Colon (tissue), 2 donors: ENCODE results near the gene INTS3.
"Not testable (repeated sequence)": the region's sequence is repeated elsewhere in the genome, so short reads cannot be mapped to it uniquely, and the experiment has no call there.

Experiments
- FAIRE-seq: peaks from 2 replicates; lab custom pipeline; 2012; peaks lifted over from hg19 to GRCh38; lab: Jason Lieb, UNC
- donor health status: control.
- donor health status: control.

INTS3 gene

DNA sequence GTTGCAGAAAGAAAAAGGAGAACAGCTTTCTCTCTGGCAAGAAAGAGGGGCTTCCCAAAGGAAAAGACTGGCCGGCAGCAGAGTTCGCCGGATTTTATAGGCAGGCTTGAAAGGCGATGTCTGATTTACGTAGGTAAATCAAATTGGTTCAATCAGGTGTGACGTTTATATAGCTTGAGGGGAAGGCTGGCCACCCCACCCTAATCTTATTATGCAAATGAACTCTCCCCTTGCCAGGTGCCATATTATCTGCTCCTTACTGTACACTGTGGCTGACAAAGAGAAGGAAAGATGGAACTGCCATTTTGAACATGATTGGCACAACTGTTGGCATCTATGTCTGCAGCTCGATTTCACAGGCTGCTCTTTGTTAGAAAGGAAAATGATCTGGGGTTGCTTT, 16.8 kb upstream of the INTS3 start:
- no peak for FAIRE-seq

DNA sequence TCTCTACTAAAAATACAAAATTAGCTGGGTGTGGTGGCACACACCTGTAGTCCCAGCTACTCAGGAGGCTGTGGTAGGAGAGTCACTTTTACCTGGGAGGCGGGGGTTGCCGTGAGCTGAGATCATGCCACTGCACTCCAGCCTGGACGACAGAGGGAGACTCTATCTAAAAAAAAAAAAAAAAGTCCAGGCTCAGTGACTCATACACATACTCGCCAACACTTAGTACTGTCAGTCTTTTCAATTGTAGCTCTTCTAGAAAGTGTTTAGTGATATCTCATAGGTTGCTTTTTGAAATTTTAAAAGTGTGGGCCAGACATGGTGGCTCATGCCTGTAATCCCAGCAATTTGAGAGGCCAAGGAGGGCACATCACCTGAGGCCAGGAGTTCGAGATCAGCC, 11.6 kb upstream of the INTS3 start:
- not testable (repeated sequence) for FAIRE-seq

DNA sequence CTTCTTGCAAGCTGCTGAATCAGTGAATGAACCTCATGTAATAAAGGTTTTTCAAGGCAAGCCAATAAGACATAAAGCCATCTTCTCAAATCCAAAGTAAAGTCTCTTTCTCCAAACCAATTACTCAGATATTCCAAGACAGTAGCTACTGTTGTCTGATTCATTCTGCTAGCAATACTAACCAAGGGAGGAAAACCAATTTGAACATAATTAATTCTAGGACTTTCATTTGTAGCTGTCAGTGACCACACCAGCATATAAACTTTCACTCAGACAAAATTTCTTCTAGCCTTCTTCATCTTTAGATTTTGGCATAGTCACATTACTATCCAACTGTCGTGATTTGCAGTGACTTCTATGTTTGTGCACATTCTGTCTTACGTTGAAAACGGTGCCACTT, 10.5 kb upstream of the INTS3 start:
- FAIRE-seq, result no peak

DNA sequence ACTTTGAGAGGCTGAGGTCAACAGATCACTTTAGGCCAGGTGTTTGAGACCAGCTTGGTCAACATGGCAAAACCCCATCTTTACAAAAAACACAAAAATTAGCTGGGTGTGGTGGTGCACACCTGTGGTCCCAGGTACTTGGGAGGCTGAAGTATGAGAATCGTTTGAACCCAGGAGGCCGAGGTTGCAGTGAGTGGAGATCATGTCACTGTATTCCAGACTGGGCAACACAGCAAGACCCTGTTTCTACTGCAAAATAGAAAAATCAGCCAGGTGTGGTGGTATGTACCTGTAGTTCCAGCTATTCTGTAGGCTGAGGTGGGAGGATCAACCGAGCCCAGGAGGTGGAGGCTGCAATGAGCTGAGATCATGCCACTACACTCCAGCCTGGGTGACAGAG, 4.2 kb upstream of the INTS3 start:
- no peak for FAIRE-seq

DNA sequence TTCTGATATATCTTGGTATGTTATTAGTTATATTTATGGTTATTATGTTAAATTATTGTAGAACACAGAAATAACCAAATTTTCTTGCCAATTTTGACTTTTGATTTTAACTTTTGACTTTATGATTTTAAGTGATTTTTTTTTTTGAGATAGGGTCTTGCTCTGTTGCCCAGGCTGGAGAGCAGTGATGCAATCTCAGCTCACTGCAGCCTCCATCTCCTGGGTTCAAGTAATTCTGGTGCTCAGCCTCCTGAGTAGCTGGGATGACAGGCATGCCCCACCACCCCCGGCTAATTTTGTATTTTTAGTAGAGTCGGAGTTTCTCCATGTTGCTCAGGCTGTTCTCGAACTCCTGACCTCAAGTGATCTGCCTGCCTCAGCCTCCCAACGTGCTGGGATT, 3.2 kb upstream of the INTS3 start:
- FAIRE-seq, result not testable (repeated sequence)

DNA sequence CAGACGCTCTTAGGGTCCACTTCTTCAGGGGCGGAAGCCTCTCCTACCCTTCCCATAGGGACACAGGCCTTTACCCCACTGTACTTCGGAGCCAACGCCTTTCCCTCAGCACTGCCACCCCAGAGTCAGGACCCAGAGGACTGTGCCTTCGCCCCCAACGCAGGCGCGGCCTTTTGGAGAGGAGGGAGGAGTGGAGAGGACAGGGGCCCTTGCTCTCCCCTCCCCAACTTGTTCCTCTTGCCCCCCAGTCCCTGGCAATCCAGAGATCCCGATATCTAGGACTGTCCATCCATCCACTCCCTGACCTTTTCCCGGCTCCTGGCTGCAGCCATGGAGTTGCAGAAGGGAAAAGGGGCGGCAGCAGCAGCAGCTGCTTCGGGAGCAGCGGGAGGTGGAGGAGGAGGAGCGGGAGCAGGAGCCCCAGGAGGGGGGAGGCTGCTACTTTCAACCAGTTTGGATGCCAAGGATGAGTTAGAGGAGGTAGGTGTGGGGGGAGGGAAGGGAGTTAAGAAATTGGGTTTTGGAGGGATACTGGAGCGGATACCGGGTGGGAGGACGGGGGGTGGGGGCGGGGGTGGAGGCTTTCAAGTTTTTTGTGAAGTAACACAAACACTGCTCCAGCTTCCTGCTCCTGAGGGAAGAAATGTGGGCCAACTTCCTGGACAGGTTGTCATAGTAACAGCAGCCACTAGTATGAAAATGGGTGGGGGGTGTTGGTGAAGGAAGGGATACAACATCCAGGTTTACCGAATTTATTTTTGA, 636 bp downstream of the INTS3 start:
- FAIRE-seq, result no peak

DNA sequence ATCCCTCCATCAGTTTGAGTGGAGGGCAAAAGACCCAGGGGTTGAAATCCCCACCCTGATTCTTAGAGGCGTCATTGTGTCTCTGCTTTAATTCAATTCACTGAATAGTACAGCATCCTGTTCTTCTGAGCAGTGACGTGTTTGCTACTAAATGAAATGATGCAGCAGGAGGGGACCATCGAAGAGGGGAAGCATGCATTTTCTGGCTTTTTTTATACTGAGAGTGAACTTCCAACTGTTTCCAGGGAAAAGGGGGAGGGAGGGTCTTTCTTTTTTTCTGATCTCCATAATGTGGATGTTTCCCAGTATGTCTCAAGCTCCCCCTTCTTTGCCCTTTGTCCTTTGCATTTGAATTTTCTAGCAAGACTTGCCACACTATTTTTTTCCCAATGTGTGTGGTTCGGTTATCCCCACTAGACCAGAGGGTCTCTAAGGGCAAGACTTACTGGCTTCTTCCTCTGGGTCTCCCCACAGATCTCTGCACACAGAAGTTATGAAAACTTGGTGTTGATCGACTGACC, 2.7 kb downstream of the INTS3 start:
- FAIRE-seq, result no peak

DNA sequence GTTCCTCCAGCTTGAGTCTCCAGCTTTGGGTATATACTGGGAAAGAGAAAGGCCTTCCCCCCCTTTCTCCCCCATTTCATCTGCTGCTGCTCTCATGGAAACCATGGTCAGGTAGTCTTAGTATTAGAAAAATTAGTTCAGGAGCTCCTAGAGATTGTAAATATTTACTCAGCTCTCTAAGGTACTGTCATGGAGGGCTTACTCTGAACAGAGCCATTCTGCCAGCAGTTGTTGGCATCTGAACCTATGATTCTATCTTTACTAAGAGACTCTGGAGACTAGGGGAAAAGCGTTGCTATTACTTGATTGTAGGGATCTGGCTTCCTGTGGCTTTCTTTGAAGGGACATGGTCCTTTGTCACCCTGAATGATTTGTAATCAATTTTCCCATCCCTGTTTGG, 6.1 kb downstream of the INTS3 start:
- FAIRE-seq, result no peak

DNA sequence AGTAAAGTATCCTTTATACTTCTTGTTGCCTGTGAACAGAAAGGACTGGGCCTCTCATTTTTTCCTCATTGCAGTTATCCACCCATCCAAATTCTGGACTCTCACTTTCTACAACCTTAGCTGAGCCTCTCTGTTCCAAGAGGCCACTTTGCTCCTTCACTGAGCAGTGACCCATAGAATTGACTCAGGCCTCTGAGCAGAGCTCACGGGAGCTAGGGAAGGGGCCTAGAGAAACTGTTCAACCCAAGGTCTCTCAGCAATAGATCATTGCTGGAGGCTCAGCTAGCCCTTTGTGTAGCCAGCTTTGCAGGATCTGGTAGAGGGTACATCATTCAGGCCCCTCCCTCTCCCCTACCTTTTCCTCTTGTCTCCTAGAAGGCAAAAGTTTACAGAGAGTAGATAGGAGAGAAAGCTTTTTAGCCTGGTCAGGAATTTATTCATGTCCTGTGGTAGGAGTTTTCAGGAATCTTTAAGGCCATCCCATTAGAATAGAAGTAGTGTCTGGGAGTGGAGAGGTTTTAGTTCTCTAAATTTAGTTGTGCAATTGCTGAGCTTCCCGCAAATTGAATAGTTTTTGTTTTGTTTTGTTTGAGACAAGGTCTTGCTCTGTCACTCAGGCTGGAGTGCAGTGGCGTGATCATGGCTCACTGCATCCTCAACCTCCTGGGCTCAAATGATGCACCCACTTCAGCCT, 6.7 kb downstream of the INTS3 start:
- FAIRE-seq, result no peak

DNA sequence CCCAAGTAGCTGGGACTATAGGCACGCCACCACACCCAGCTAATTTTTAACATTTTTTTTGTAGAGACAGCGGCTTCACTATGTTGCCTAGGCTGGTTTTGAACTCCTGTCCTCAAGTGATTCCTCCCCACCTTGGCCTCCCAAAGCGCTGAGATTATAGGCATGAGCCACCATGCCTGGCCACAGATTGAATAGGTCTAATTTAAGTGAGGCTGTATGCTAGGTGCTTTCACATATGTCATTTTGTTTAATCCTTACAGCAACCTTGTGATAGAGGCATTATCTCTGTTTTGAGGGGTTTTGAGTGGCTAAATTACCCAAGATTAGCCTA, 7.2 kb downstream of the INTS3 start:
- no peak for FAIRE-seq

DNA sequence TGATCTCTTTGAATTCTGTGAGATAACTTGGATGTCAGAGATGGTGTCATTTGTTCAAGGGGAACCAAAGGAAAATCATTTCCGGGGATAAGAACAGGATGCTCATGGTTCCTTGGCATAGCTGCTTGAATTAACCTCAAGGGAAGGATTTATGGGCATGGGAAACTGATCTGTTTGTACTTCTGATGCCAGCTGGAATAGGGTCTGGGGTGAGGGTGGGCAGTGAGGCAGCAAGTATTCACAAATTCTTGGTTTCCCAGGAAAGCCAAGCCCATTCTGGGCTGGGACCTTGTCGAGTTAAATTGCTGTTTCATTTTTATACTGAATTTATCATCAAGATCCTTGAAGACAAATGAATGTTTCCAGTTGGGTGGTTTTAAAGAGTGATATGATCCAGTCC, 14.1 kb downstream of the INTS3 start:
- no peak for FAIRE-seq

DNA sequence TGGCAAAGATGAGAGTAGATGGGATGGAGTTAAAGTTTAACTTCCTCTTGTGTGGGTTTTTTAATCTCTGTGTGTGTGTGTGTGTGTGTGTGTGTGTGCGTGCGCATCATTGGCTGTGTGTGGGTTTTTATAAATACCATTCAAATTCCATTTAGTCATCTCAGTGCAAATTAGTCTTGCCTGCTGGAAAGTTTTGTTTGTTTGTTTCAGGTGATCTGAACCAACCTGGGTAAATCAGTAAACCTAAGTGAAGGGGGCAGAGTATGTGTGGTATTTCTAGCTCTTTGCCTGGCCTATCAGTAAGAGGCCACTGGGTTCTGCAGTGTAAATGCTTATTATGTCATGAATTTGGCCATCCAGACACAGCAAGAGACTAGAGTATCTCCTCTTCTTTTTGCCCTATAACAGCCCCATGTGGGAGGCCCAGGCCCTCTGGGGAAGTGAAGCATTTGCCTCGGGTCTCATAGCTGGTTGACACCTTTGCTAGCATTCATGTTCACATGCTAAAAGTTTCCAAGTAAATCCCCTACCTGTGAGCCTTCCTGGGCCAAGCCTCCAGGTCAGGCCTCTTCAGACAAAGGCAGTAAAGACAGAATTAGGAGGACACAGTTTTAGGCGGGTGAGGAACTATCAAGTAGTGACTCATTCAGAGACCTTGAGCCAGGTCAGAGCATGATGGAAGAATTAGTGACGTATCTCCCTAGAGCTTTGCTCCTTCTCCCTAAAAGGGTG, 14.7 kb downstream of the INTS3 start:
- no peak for FAIRE-seq

DNA sequence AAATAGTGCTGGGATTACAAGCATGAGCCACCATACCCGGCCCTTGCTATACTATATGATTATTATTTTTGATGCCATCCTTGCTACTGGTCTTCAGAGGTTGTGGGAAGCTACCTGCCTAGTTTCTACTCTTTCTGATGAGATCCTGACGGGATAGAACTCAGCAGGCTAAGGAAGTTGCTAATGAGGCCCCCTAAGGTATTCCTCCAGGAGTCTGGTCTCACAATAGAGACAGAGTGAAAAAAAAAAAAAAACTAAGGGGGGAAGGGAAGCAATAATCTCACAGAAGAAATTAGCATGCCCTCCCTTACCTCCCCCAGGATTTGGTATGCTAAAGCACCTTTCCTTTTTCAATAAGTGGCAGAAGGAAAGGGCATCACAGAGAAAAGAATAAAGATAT, 17.6 kb downstream of the INTS3 start:
- FAIRE-seq, result no peak

DNA sequence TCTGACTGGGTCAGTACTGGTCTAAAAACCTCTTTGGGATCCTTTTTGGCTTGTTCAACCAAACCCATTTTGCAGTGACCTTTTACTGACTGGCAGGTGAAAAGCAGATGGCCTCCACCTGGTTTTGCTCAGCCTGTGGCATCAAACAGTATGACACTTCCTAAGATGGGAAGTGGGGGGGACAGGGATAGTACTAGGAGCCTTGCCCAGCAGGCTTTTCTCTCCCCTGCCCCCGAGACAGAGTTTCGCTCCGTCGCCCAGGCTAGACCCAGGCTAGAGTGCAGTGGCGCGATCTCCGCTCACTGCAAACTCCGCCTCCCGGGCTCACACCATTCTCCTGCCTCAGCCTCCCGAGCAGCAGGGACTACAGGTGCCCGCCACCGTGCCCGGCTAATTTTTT, 18.3 kb downstream of the INTS3 start:
- no peak for FAIRE-seq

DNA sequence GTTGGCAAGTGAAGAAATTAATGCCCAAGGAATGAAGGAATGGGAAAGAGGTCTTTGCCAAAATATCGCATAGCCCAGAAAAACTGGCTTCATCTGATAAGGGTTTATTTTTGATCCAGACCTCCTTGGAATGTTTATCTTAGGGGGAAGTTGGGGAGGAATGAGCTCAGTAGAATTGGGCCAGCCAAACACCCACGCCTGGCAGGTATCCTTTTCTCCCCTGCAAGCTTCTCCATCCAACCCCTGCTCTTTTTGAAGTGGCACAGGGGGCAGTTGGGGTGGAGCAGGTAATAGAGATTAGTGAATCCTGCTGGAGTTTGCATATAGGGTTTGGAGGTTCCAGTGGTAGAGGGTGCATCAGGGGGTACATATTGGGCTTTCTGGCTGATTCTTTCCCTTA, 21.1 kb downstream of the INTS3 start:
- no peak for FAIRE-seq

DNA sequence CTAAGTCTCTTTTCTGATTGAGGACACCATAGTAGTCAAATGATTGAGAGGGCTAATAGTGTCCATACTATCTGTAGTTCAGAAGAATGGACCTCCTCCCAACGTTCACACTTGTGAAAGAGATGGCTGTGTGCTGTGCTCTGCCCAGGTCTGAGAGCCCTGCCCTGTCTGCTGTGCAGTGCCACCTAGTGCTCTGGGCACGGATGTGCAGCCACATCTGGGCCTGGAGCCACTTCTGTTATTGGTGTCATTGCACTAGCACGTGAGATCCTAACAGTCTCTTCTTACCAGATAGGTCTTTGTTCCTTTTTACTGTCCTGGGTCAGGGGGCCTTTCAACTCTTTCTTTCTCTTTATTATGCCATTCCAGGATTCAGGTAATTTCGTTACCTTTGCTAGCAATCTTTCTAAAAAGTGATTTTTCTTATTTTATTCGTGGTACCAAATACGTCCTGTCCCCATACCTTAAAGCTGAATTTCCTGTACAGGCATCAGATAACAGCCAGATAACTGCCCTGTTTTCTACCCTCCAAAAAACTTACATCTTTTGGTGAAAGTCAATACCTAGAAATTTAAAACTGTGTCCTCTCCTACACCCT, 21.7 kb downstream of the INTS3 start:
- FAIRE-seq, result no peak

DNA sequence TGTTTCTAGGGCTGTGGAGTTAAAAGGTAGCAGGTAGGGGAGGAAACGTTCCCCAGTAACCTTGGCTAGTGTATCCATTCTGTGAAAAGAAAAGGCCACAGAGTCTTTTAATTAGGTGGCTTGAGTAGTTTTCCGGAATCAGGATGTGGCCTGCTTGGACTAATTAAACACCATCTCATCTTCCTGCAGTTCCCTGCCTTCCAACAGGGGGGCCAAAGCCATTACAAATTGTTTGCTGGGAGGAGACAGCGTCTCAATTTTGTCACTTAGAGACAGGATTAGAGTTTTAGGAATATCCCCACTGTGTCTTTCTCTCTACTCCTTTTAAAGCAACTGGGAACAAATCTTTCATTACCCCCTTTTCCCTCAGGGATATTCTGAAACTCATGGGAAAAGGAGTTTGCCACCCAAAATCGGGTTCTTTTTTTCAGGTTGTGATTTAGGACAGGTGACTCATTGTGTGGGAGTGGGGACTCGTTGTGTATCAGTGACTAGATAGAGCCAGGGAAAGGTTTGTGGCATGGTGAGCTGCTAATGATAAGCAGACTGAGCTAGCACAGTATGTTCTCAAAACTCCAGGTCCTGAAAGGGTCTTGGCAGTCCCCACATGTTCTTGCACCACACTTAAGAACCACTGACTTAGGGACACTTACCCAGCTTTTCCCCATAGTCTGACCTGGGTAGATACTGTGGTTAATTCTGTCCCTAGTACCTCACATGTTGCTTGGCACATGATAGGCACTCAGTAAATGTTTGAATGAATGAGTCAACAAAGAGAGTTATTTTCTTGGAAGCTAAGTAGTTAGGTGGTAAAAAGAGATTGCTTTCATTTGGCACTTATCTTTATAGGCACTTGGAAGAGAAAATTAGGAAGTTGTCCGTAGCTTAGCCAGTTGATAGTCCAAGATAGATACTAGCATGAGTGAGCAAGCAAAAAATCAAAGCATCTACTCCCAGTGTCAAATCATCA, 22.5 kb downstream of the INTS3 start:
- FAIRE-seq, result no peak

DNA sequence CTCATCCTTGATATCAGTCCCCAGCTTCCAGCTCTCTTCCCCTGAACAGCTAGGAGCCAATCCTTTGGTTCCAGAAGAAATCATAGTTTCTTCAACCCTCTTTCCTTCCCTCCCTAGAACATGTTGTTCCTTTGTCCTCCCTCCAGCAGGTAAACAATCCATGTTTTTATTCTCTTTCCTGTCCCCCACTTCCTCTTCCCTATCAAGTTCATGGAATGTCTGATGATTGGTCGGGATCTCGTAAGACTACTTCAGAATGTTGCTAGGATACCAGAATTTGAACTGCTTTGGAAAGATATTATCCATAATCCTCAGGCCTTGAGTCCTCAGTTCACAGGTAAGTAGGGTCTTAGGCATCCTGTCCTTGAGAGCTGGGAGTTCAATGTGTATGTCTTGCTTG, 24.2 kb downstream of the INTS3 start:
- FAIRE-seq, result no peak

DNA sequence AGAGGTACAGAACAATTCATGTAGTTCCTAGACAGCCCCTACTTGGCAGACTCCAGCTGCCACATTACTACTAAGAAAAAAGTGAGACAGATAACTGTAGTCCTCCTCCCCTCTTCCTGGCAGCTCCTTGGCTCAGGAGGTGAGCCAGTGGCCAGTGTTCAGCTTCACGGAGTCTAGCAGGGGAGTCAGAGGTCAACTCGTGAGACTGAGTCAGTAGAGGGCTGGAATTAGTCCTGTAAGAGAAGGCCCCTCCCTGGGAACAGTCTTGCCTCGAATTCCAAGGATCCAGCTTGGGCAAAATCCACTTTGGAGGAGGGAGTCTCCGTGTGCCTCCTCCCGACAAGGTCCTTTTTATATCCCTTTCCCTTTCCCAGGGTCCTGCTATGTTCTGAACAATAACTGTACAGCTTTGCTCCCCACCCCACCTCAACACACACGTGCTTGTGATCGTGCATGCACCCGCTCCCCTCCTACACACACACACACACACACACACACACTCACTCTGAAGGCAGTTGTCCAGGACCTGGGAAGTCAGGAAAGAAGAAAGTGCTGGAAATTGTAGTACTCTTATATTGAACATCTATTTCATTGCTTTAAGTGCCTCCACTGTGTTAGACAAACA, 24.8 kb downstream of the INTS3 start:
- FAIRE-seq, result no peak

DNA sequence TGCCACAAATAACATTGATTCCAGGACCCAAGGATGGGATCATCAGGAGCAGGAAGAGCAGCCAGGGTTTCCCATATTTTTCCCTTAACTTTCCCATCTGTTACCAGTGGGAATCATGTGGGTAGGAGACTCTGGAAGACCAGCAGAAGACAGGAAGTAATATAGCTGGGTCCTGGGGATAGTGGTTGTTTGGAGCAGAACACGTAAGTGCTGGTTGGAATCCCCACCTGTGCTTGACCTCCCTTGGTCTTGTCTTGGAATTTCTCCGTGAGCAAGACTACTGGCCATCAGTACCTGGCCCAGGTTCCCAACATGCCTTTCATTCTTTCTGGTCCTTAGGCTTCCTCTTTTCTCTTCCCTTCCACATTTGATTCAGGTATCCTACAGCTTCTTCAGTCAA, 26.4 kb downstream of the INTS3 start:
- FAIRE-seq, result no peak

DNA sequence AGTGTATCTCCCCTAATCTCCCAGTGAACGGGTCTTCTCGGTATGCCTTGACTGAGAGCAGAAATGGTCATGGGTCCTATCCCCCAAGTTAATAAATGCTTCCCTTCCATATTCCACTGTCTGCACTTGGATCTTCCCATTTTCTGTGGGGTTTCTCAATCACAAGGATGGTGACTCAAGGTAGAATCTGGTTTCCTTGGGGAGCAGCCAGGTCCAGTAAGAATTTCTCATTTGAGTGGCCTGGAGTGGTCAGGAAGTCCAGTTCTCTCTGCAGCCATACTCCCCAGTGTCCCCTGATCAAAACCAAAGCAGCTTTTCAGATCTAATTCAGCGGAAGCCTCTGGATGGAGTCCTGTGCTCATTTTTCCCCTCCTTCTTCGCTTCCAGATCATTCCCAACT, 32.6 kb downstream of the INTS3 start:
- FAIRE-seq, result no peak
